Endodermal cell (in vitro differentiated cells): ENCODE data around the gene NR2C1. TPM values are rescaled to one million over a fixed set of nuclear protein-coding genes. Genes with fewer than 3 reads are reported as not detected.

Experiments used
- DNase-seq: peaks from one replicate; pipeline ENCODE4 v3.0.0-alpha.2; 2017
- H3K27ac ChIP-seq: 2 replicates; pipeline ENCODE4 v1.5.1; 2013; ENCODE audit warnings: mild to moderate bottlenecking, low read depth, low read length, moderate library complexity
- H3K27me3 ChIP-seq: 2 replicates; pipeline ENCODE4 v1.6.1; 2013; ENCODE audit warnings: mild to moderate bottlenecking, low read length, moderate library complexity; ENCODE audit not compliant: insufficient read depth, control insufficient read depth, poor library complexity, severe bottlenecking
- H3K36me3 ChIP-seq: 2 replicates; pipeline ENCODE4 v1.7.0; 2013; ENCODE audit warnings: mild to moderate bottlenecking, low read length, moderate library complexity; ENCODE audit not compliant: control insufficient read depth, insufficient read depth
- H3K4me1 ChIP-seq: one replicate; pipeline ENCODE4 v1.7.0; 2013; ENCODE audit warnings: low read length; ENCODE audit not compliant: control insufficient read depth, insufficient read depth
- H3K4me3 ChIP-seq: 2 replicates; pipeline ENCODE4 v1.5.1; 2013; ENCODE audit warnings: mild to moderate bottlenecking, low read length, moderate library complexity
- H3K9ac ChIP-seq: 2 replicates; pipeline ENCODE4 v1.6.1; 2013; ENCODE audit warnings: mild to moderate bottlenecking, low read length, moderate library complexity; ENCODE audit not compliant: poor library complexity, severe bottlenecking; ENCODE audit errors: extremely low read depth
- H3K9me3 ChIP-seq: 2 replicates; pipeline ENCODE4 v1.6.1; 2013; ENCODE audit warnings: mild to moderate bottlenecking, low read length, moderate library complexity; ENCODE audit not compliant: control insufficient read depth
- H3K27ac Mint-ChIP-seq: 2 replicates; pipeline ENCODE4 v1.8.0; 2020; ENCODE audit warnings: mixed read lengths
- H3K27me3 Mint-ChIP-seq: 2 replicates; pipeline ENCODE4 v1.8.0; 2021; ENCODE audit warnings: mild to moderate bottlenecking, mixed read lengths; ENCODE audit not compliant: insufficient read depth
- H3K36me3 Mint-ChIP-seq: 2 replicates; pipeline ENCODE4 v1.8.0; 2020; ENCODE audit warnings: low read depth, mixed read lengths
- H3K4me1 Mint-ChIP-seq: 2 replicates; pipeline ENCODE4 v1.8.0; 2020; ENCODE audit warnings: mixed read lengths
- H3K4me3 Mint-ChIP-seq: 2 replicates; pipeline ENCODE4 v1.8.0; 2020; ENCODE audit warnings: mild to moderate bottlenecking, moderate library complexity, mixed read lengths
- H3K9me3 Mint-ChIP-seq: 2 replicates; pipeline ENCODE4 v1.8.0; 2020; ENCODE audit warnings: mild to moderate bottlenecking, mixed read lengths
- CTCF ChIP-seq: fragments of 200-600 bp; sonication (generic); conservative IDR thresholded peaks from 2 replicates; pipeline ENCODE4 v1.5.0; 2021; ENCODE audit warnings: antibody characterized with exemption, mild to moderate bottlenecking
- WGBS, 2 experiments: methylation state at CpG; one replicate each; pipeline versions ENCODE4 v1.1.5 to v1.1.7; 2013; ENCODE audit warnings: missing lambda C conversion rate in 2 of 2, mixed read lengths in 1 of 2; ENCODE audit not compliant: insufficient coverage in 1 of 2, insufficient read length in 1 of 2; 5-methylcytosine and 5-hydroxymethylcytosine counted together
- total RNA-seq, 2 donors: library from RNA; stranded (reverse); fragmentation: NEBNext Ultra II Directional in 1 of 2; extraction: Animal tissue kit (Norgen Biotek cat#: 25700) in 1 of 2; gene quantifications; 2 replicates in 1 of 2; 3 replicates in 1 of 2; pipeline ENCODE4 v1.2.1, GENCODE V29; 2021

Gene NR2C1
- total RNA-seq, 2 donors from 2014 or later = 66.9 to 82.0 TPM

DNA sequence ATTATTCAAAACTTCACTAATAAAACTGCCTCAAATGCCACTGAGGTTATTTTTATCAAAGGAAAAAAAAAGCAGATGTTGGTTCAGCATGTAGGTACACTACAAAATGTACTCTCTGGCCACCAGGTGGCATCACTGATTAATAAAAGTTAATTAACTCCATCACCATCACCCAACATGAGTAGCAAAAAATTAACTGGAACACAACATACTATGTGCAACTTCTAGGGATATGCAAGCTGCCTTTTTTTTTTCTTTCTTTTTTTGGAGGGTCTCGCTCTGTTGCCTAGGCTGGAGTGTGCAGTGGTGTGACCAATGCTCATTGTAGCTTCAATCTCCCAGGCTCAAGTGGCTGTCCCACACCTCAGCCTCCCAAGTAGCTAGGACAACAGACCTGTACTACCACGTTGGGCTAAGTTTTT lies 43.8 kb upstream of the NR2C1 start:
- no peaks in the 10 kb centered on the region for H3K9me3 ChIP-seq
- peaks cover 65% of the 10 kb centered on the region for H3K36me3 ChIP-seq
- no peaks in the 10 kb centered on the region for H3K4me1 ChIP-seq
- Mint-ChIP-seq H3K36me3 (peaks cover 53% of the 10 kb centered on the region), H3K27me3 (no peaks in the 10 kb centered on the region), H3K9me3 (no peaks in the 10 kb centered on the region), H3K4me1 (peaks cover 5% of the 10 kb centered on the region), H3K4me3 (no peak overlapping the region), H3K27ac (peak overlapping the region; percentile 31)
- no peak overlapping the region for H3K4me3 ChIP-seq
- DNase-seq = peak; percentile 80
- H3K27ac ChIP-seq = no peak overlapping the region
- TF ChIP-seq CTCF = peak; percentile 86
- 58 to 80% methylated on average over 2 of the region's 2 CpGs for WGBS, 2 experiments
- no peaks in the 10 kb centered on the region for H3K27me3 ChIP-seq
- H3K9ac ChIP-seq = no peak overlapping the region

DNA sequence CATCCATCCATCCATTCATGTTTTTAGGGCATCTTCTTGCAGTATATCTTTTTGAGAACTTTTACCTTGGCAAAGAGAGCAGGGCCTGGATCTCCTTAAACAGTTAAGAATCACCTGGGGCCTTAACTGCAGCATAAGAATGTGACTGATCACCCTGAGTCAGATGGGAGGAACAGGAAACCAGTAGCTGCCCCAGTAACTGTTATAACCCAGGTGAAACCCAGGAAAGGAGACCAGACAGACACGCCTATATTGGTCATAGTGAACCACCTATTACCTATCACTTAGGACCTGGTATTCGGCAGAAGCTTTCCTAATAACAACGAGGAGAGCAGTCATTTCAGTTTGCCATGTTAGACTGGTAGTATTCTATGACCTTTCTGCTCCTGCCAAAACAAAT lies 43.4 kb upstream of the NR2C1 start:
- Histone ChIP-seq H3K27ac (no peak overlapping the region), H3K36me3 (peaks cover 67% of the 10 kb centered on the region), H3K9ac (no peak overlapping the region), H3K9me3 (no peaks in the 10 kb centered on the region), H3K27me3 (no peaks in the 10 kb centered on the region), H3K4me1 (no peaks in the 10 kb centered on the region), H3K4me3 (no peak overlapping the region)
- no peak overlapping the region for H3K4me3 Mint-ChIP-seq
- H3K27ac Mint-ChIP-seq = no peak overlapping the region
- H3K36me3 Mint-ChIP-seq = peaks cover 54% of the 10 kb centered on the region
- WGBS, 2 experiments = 91 to 100% methylated on average over 1 to 3 of the region's 3 CpGs
- H3K27me3 Mint-ChIP-seq = no peaks in the 10 kb centered on the region
- TF ChIP-seq CTCF = no peak
- peak; percentile 52 for DNase-seq
- H3K4me1 Mint-ChIP-seq = peaks cover 5% of the 10 kb centered on the region
- H3K9me3 Mint-ChIP-seq = no peaks in the 10 kb centered on the region

DNA sequence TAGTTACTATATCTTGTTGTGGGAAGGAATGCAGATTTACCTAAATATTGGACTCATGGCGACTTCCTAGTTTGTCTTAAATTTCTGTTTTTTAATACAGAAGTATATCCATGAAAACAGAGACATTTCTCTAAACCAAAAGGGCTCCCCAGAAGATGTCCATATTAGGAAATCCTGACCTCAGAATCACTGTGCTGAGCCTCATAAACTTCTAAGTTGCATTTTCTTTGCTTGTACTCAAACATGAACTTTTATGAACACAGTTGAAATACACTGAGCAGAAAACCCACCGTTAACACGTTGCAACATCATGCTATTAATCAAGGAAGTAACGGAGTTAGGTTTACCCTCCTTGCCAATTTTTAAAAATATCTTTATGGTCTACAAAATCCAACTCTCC lies 42.9 kb upstream of the NR2C1 start:
- Mint-ChIP-seq H3K4me1 (peaks cover 5% of the 10 kb centered on the region), H3K27ac (no peak overlapping the region), H3K4me3 (no peak overlapping the region), H3K36me3 (peaks cover 58% of the 10 kb centered on the region), H3K9me3 (no peaks in the 10 kb centered on the region), H3K27me3 (no peaks in the 10 kb centered on the region)
- Histone ChIP-seq H3K4me1 (no peaks in the 10 kb centered on the region), H3K27ac (no peak overlapping the region), H3K9me3 (no peaks in the 10 kb centered on the region), H3K27me3 (no peaks in the 10 kb centered on the region), H3K4me3 (no peak overlapping the region), H3K9ac (no peak overlapping the region), H3K36me3 (peaks cover 71% of the 10 kb centered on the region)
- no peak for DNase-seq
- TF ChIP-seq CTCF = no peak
- 92 to 94% methylated on average over 3 to 4 of the region's 4 CpGs for WGBS, 2 experiments
